GM19023 (cell line): ENCODE results near the gene TJP1.

Experiments
- ATAC-seq: cut with Tn5 transposase; IDR thresholded peaks from one replicate; pipeline ENCODE4 v1.9.1; 2021; ENCODE audit warnings: mild to moderate bottlenecking, moderate library complexity; ENCODE audit not compliant: unreplicated experiment

TJP1 gene

GRCh38 chr15:29822100-29822683, at the start of gene TJP1:
TJP1 (minus strand) TSS chr15:29822468; CDS start chr15:29822028, 440 bp downstream.
- ATAC-seq = no peak

- ATAC-seq = no peak
Observed at GRCh38 chr15:29871401-29871800, 49.1 kb upstream of the TJP1 start.

- ATAC-seq = no peak
Observed at GRCh38 chr15:29870495-29871151, 48.4 kb upstream of the TJP1 start.

GRCh38 chr15:29867241-29868000, 45.2 kb upstream of the TJP1 start:
- ATAC-seq = no peak

- no peak for ATAC-seq
Observed at GRCh38 chr15:29866337-29866736, 44.1 kb upstream of the TJP1 start.

- no peak for ATAC-seq
Observed at GRCh38 chr15:29864501-29864900, 42.2 kb upstream of the TJP1 start.

GRCh38 chr15:29863438-29863837, 41.2 kb upstream of the TJP1 start:
- ATAC-seq = no peak

GRCh38 chr15:29862271-29862670, 40.0 kb upstream of the TJP1 start:
- ATAC-seq = no peak

GRCh38 chr15:29860872-29861271, 38.6 kb upstream of the TJP1 start:
- no peak for ATAC-seq

- ATAC-seq = no peak
Observed at GRCh38 chr15:29859973-29860715, 37.9 kb upstream of the TJP1 start.

- ATAC-seq = no peak
Observed at GRCh38 chr15:29859293-29859692, 37.0 kb upstream of the TJP1 start.

GRCh38 chr15:29857221-29857789, 35.0 kb upstream of the TJP1 start:
- ATAC-seq = no peak

GRCh38 chr15:29854413-29854812, 32.1 kb upstream of the TJP1 start:
- ATAC-seq = no peak

- ATAC-seq = no peak
Observed at GRCh38 chr15:29853211-29853987, 31.1 kb upstream of the TJP1 start.

GRCh38 chr15:29852201-29852600, 29.9 kb upstream of the TJP1 start:
- ATAC-seq = no peak

GRCh38 chr15:29849716-29850115, 27.4 kb upstream of the TJP1 start:
- ATAC-seq = no peak

GRCh38 chr15:29849218-29849617, 26.9 kb upstream of the TJP1 start:
- no peak for ATAC-seq

GRCh38 chr15:29844290-29844903, 22.1 kb upstream of the TJP1 start:
- no peak for ATAC-seq

GRCh38 chr15:29842290-29842689, 20.0 kb upstream of the TJP1 start:
- ATAC-seq = no peak

GRCh38 chr15:29840926-29841325, 18.7 kb upstream of the TJP1 start:
- ATAC-seq = no peak
